Measurements from ENCODE around the gene SASH1. TPM values are rescaled to one million over a fixed set of nuclear protein-coding genes. Genes with fewer than 3 reads are reported as not detected.
"Not testable (repeated sequence)": the region's sequence is repeated elsewhere in the genome, so short reads cannot be mapped to it uniquely, and the experiment has no call there.

SASH1 gene
- total RNA-seq, 1 experiment from 2014 or later = 11.7 TPM

- H3K9ac ChIP-seq (ENCODE audit: low read length) = no peak overlapping the region
- H3K36me3 ChIP-seq (ENCODE audit: control insufficient read depth in 1 of 2, insufficient read depth in 2 of 2, low read length in 2 of 2) = no peaks in the 10 kb centered on the region
- TF ChIP-seq JUND (IDR thresholded peaks at IDR 0.05) = no peak
- TF ChIP-seq REST (IDR thresholded peaks at IDR 0.05; ENCODE audit: low read depth) = no peak
- TF ChIP-seq SRF (IDR thresholded peaks at IDR 0.05; ENCODE audit: low read depth) = no peak
- no peak for TF ChIP-seq EGR1 (IDR thresholded peaks at IDR 0.05; ENCODE audit: low read depth)
- TF ChIP-seq FOSL1 (IDR thresholded peaks at IDR 0.05; ENCODE audit: low read depth) = no peak
- no peak for TF ChIP-seq SP1 (IDR thresholded peaks at IDR 0.05; ENCODE audit: low read depth)
- TF ChIP-seq EZH2phosphoT487 (IDR thresholded peaks at IDR 0.05; ENCODE audit: borderline replicate concordance) = no peak
- TF ChIP-seq TCF7L2 (IDR thresholded peaks at IDR 0.05; ENCODE audit: borderline replicate concordance, extremely low read depth, insufficient read depth, insufficient read length) = no peak
- no peak for TF ChIP-seq CEBPB (IDR thresholded peaks at IDR 0.05; ENCODE audit: low read depth)
- no peak for TF ChIP-seq POLR2AphosphoS5 (IDR thresholded peaks at IDR 0.05; ENCODE audit: low read depth, low read length)
- TF ChIP-seq ELF1 (IDR thresholded peaks at IDR 0.05; ENCODE audit: borderline replicate concordance, low read depth) = no peak
- TF ChIP-seq, protein P1, sequence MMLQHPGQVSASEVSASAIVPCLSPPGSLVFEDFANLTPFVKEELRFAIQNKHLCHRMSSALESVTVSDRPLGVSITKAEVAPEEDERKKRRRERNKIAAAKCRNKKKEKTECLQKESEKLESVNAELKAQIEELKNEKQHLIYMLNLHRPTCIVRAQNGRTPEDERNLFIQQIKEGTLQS (IDR thresholded peaks at IDR 0.05) = no peak
- no peak for TF ChIP-seq MAX (IDR thresholded peaks at IDR 0.05)
- H4K20me1 ChIP-seq (ENCODE audit: insufficient read depth) = no peaks in the 10 kb centered on the region
- no peak overlapping the region for H3K4me3 ChIP-seq (replicated peaks in 1 of 2; ENCODE audit: low read depth in 1 of 2, low read length in 2 of 2)
- no peaks in the 10 kb centered on the region for H3K79me2 ChIP-seq (ENCODE audit: insufficient read depth, low read length)
- no peak for DNase-seq (ENCODE audit: low read depth, low spot score)
- POLR2A ChIA-PET = no interaction called here
- no peak overlapping the region for H2AFZ ChIP-seq (ENCODE audit: low read depth, low read length, poor library complexity, severe bottlenecking)
- no TSS peak for BruUV-seq (replicated peaks)
- H3K9me3 ChIP-seq (ENCODE audit: control insufficient read depth in 1 of 2, insufficient read depth in 1 of 2, low read depth in 1 of 2, low read length in 2 of 2) = no peaks in the 10 kb centered on the region
- no peak overlapping the region for H3K27ac ChIP-seq (ENCODE audit: low read depth, low read length)
- no peaks in the 10 kb centered on the region for H3K27me3 ChIP-seq (ENCODE audit: insufficient read depth, low read length)
- no peaks in the 10 kb centered on the region for H3K9me2 ChIP-seq (ENCODE audit: insufficient read depth)
- peaks cover 4 to 12% of the 10 kb centered on the region in 2 experiments for H3K4me1 ChIP-seq (ENCODE audit: control insufficient read depth in 1 of 2, insufficient read depth in 2 of 2, low read length in 2 of 2)
- RAD21 ChIA-PET (ENCODE audit: low non-redundant PET in 1 of 2, low total read pairs in 2 of 2, uncharacterized antibody in 2 of 2, unreplicated experiment in 2 of 2) = no interaction called here
- CTCF ChIA-PET = no interaction called here
- intact Hi-C loops (cut with micrococcal nuclease) = no loop called here
- no peak overlapping the region for H3K4me2 ChIP-seq (ENCODE audit: low read length)
- no peak for ATAC-seq
These were observed 8.7 kb downstream of the SASH1 start for GRCh38 chr6:148351309-148351708.

DNA sequence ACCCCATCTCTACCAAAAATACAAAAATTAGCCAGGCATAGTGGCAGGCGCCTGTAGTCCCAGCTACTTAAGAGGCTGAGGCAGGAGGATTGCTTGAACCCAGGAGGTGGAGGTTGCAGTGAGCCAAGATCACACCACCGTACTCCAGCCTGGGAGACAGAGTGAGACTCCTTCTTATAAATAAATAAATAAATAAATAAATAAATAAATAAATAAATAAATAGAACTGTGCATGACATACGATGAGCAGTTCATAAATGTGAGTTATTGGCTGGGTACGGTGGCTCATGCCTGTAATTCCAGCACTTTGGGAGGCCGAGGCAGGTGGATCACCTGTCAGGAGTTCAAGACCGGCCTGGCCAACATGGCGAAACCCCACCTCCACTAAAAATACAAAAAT lies 9.8 kb downstream of the SASH1 start:
- POLR2A ChIA-PET; H3K9me3 ChIP-seq (ENCODE audit: control insufficient read depth in 1 of 2, insufficient read depth in 1 of 2, low read depth in 1 of 2, low read length in 2 of 2); H3K9me2 ChIP-seq (ENCODE audit: insufficient read depth); H3K27ac ChIP-seq (ENCODE audit: low read depth, low read length); CTCF ChIA-PET; H3K27me3 ChIP-seq (ENCODE audit: insufficient read depth, low read length); H3K36me3 ChIP-seq (ENCODE audit: control insufficient read depth in 1 of 2, insufficient read depth in 2 of 2, low read length in 2 of 2); H2AFZ ChIP-seq (ENCODE audit: low read depth, low read length, poor library complexity, severe bottlenecking); DNase-seq (ENCODE audit: low read depth, low spot score); H4K20me1 ChIP-seq (ENCODE audit: insufficient read depth); H3K4me3 ChIP-seq (replicated peaks in 1 of 2; ENCODE audit: low read depth in 1 of 2, low read length in 2 of 2); RAD21 ChIA-PET (ENCODE audit: low non-redundant PET in 1 of 2, low total read pairs in 2 of 2, uncharacterized antibody in 2 of 2, unreplicated experiment in 2 of 2); H3K9ac ChIP-seq (ENCODE audit: low read length); H3K4me2 ChIP-seq (ENCODE audit: low read length); H3K79me2 ChIP-seq (ENCODE audit: insufficient read depth, low read length); ATAC-seq; BruUV-seq (replicated peaks); intact Hi-C loops (cut with micrococcal nuclease): not testable (repeated sequence)
- H3K4me1 ChIP-seq (ENCODE audit: control insufficient read depth in 1 of 2, insufficient read depth in 2 of 2, low read length in 2 of 2) = peaks cover 4 to 12% of the 10 kb centered on the region in 2 experiments
